Activated T-cell treated with anti-CD3 and anti-CD28 coated beads for 48 hours (primary cell): Measurements from ENCODE around the gene SSB.
"Not testable (repeated sequence)": the region's sequence is repeated elsewhere in the genome, so short reads cannot be mapped to it uniquely, and the experiment has no call there.

Experiments used
- DNase-seq: peaks from one replicate; pipeline ENCODE4 v3.0.0-alpha.2; 2020; ENCODE audit warnings: low read depth

SSB gene

DNA sequence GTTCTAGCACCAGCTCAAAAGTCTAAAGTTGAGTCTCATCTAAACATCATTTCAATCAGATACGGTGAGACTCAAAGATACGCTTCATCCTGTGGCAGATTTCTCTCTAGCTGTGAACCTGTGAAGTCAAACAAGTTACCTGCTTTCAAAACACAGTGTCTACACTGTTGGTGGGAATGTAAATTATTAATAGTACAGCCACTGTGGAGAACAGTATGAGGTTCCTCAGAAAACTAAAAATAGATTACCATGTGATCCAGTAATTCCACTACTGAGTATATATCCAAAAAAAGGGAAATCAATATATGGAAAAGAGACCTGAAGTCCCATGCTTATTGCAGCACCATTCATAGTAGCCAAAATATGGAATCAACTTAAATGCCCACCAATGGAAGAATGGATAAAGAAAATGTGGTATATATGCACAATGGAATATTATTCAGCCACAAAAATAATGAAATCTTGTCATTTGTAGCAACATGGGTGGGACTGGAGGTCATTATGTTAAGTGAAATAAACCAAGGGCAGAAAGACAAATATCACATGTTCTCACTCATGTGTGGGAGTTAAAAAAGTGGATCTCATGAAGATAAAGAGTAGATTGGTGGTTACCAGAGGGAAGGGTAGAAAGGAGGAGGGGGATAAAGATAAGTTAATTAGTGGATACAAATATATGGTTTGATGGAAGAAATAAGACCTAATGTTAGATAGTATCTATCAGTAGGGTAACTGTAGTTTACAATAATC is 40.2 kb downstream of the SSB start:
- DNase-seq: no peak

- DNase-seq: no peak
Measured at GRCh38 chr2:169839954-169840746, 41.5 kb downstream of the SSB start.

GRCh38 chr2:169840747-169841142 is 42.1 kb downstream of the SSB start:
- no peak for DNase-seq

- DNase-seq: not testable (repeated sequence)
Measured at GRCh38 chr2:169841625-169842024, 43.0 kb downstream of the SSB start.

DNA sequence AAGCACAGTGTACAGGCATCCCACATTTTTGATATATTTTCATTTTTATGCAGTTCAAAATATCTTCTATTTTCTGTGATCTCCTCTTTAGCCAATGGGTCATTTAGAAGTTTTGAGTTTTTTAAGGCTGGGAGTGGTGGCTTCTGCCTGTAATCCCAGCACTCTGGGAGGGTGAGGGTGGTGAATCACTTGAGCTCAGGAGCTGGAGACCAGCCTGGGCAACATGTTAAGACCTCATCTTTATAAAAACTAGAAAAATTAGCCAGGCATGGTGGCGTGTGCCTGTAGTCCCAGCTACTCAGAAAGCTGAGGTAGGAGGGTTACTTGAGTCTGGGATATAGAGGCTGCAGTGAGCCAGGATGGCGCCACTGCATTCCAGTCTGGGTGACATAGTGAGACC is 46.3 kb downstream of the SSB start:
- DNase-seq: no peak

GRCh38 chr2:169848959-169849693 is 50.5 kb downstream of the SSB start:
- DNase-seq: not testable (repeated sequence)

DNA sequence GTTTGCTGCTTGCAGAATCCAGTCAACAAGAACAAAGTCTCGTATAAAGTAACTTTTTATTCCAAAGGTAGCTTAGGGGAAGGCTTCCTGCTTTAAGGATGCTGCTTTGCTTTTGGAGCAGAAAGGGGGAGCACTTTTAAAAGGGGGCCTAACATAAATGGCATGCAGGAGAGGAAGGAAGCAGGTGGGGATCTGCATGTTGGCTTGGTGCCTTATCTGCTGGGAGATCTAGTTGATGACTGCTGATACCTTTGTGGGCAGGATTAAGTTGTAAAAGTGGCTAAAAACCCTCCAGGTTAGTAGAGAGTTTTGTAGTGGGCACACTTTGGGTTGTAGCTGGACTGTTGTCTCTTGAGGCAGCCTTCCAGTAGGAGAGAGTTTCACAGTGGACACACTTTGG is 51.0 kb downstream of the SSB start:
- DNase-seq: no peak

GRCh38 chr2:169853041-169853668 is 54.5 kb downstream of the SSB start:
- DNase-seq: no peak

GRCh38 chr2:169855281-169856258 is 56.9 kb downstream of the SSB start:
- not testable (repeated sequence) for DNase-seq

DNA sequence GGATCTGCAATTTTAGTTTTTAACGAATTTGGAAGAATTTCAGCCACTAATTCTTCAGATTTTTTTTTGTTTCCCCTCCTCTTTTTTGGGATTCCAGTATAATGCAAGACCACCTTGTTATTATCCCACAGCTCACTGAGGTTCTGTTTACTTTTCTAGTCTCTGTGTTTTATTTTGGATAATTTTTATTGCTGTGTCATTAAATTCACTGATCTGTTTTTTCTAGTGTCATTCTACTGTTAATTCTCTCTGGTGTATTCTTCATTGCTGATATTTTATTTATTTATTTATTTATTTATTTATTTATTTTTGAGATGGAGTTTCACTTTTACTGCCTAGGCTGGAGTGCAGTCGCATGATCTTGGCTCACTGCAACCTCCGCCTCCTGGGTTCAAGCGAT is 60.8 kb downstream of the SSB start:
- no peak for DNase-seq

DNA sequence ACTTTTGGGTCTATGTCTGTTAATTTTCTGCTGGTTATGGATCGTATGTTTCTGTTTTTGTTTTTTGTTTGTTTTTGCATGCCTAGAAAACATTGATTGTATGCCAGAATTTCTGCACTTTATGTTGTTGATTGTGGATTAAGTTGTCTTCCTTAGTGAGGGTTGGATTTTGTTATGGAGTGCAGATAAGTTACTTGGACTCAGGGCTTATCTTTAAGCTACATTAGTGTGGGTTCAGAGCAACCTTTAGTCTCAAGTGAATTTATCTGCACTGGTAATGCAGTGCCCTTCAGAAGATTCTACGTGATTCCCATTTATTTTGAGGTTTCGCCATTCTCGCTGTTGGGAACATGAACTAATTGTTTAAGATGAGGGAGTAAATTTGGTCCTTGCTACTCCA is 61.5 kb downstream of the SSB start:
- DNase-seq: no peak
